Activated CD4-positive, alpha-beta T cell treated with anti-CD3 and anti-CD28 coated beads for 48 hours (primary cell): ENCODE data around the gene ATP5PO.
"Not testable (repeated sequence)": the region's sequence is repeated elsewhere in the genome, so short reads cannot be mapped to it uniquely, and the experiment has no call there.

Experiments used
- DNase-seq: peaks from one replicate; pipeline ENCODE4 v3.0.0-alpha.2; 2020

ATP5PO gene

GRCh38 chr21:33897739-33898138 lies 17.9 kb downstream of the ATP5PO start:
- no peak for DNase-seq

DNA sequence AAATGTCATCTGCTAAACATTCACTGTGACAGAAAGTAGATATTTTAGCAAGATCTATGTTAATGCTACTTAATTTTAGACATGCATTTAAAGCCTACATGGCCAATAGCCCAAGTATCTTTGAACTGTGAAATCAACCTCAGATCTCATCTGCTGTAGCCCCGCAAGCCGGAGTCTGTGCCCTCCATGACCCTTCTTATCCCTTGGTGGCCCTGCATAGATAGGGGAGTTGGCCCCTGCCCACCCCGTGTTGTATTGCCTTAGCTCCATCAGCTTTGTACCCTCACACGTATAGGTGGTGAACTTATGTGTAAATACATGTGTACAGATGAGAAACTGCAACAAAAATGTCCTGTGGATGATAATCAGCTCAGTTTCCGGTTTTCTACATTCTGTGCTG lies 18.5 kb downstream of the ATP5PO start:
- no peak for DNase-seq

GRCh38 chr21:33896691-33897090 lies 18.9 kb downstream of the ATP5PO start:
- DNase-seq: no peak

DNA sequence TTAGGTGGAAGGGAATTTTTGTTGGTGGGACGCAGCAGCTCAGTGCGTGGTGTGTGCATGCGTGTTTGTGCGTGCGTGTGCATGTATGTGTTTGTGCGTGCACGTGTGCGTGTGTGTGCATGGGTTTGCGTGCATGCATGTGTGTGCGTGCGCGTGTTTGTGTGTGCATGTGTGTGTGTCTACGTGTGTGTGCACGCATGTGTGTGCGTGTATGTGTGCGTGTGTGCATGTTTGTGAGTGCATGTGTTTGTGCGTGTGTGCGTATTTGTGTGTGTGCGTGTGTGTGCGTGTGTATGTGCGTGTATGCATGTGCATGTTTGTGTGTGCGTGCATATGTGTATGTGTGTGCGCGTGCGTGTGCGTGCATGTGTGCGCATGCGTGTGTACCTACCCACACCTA lies 20.2 kb downstream of the ATP5PO start:
- no peak for DNase-seq

DNA sequence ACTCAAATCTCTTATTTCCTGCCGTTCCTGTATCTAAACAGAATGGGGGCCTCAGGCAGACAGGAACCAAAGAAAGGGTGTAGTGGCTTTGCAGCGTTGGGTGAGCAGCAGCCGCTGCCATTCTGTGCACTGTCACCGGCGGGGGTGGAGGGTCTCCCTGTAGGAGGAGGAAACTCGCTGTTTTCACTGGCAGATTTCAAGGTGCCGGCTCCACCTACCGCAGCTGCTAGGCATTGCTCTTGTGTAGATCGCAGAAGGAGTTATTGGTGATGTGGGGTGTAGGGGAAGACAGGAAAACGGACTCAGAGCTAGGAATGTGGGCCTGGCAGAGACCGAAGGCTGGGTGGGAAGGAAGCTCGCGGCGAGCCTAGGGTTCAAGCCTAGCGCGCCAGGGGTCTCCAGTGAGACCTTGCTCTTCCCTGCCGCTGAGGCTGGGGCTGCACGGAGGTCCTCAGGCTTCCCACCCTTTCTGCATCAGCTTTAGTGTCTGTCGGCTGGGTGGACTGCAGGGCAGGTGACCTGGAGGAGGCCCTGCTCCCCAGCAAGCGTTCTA lies 20.8 kb downstream of the ATP5PO start:
- DNase-seq: peak; percentile 85

DNA sequence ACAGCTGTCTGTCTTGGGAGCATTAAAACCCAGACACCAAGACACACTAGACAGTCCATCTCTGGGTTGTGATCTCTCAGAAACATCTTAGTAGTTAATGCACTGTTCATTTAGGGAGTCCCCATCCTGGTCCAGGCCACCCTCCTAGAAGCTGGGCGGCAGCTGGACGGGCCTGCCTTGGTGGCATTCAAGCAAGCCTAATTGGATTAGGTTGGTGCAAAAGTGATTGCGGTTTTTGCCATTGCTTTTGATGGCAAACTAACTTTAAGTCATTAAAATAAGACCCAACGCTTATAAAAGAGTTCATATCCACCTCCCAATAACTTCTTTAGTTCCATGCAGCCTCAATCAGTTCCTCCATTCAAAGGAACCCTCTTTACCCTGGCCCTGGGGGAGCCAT lies 21.7 kb downstream of the ATP5PO start:
- DNase-seq: no peak

GRCh38 chr21:33892853-33893252 lies 22.8 kb downstream of the ATP5PO start:
- no peak for DNase-seq

DNA sequence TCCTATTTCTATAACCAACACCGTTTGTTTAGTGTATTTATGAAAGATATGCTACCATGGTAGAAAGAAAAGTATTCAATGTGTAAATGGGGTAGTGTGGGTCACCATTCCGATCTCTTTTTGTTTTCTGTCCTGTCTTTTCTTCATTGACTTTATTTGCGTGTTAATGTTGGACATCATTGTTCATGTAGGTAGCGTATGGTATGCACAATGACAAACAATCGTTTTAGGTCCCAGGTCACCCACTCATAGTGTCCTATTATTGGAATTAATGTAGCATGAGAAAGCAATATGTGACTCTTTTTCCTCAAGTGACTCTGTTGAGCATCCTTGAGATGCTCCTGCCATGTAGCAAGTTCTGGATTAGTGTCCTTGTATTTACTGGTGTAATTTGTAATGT lies 25.4 kb downstream of the ATP5PO start:
- no peak for DNase-seq

GRCh38 chr21:33886321-33886720 lies 29.3 kb downstream of the ATP5PO start:
- no peak for DNase-seq

- no peak for DNase-seq
These were observed 30.5 kb downstream of the ATP5PO start for GRCh38 chr21:33885172-33885514.

DNA sequence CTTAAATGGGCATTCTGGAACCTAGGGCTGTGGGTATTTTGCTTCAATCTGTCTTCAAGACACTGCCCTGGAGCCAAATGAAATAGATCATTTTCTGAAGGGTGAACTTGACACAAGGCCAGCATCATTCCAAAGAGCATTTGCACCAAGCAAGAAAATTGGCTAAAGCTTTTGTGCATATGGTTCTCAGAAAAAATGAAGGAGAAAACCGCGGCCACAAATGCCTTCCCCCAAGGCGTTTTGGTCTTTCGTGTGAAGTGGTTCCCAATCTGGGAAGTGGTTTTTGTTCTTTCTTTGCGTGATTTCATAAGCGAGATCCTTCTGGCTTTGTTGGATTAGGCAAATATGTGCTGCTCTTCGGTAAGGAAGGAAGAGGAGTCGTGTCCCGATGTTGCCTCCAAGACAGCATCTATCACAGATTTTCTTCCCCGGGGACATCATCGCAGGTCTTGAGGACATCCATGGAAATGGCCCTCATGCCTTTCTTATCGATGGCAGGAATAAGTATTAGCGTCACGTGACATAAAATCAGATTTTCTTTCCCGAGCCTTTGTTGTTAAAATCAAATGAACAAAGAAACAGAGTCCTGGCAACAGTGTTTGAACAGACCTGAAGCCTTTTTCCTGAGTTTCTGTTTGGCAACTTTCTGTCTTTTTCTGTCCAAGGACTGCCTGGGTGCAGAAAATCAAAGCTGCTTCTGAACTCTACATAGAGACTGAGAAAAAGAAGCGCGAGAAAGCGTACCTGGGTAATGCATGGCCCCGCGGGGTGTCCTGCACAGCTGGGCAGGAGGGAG lies 31.0 kb downstream of the ATP5PO start:
- DNase-seq: no peak

- no peak for DNase-seq
These were observed 32.5 kb downstream of the ATP5PO start for GRCh38 chr21:33883118-33883517.

GRCh38 chr21:33881689-33882440 lies 33.7 kb downstream of the ATP5PO start:
- DNase-seq: no peak

GRCh38 chr21:33880626-33881025 lies 35.0 kb downstream of the ATP5PO start:
- no peak for DNase-seq

- no peak for DNase-seq
These were observed 36.8 kb downstream of the ATP5PO start for GRCh38 chr21:33878824-33879223.

DNA sequence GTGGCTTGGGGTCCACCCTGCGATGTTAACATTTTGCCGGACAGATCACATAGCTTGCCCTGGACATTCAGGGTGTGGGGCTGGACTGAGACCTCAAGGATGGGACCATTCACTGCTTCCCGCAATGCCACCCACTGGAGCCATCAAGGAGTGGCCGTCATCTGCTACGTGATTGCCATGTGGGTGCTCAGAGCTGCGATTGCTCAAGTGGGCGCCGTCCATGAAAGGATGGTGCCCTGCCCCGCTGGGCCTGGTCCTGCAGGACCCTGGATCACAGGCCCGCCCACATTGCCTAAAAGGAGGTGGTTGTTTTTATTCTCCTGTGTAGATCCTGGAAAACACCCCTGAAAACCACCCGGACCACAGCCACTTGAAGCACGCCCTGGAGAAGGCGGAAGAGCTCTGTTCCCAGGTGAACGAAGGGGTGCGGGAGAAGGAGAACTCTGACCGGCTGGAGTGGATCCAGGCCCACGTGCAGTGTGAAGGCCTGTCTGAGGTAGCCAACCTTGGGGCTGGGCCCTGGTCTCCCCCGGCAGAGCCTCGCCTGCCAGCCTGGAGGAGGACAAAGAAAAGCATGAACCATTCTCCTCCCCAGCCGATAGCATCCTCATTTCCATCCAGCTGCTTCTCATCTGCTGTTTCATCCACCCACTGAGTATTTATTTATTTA lies 40.4 kb downstream of the ATP5PO start:
- no peak for DNase-seq

DNA sequence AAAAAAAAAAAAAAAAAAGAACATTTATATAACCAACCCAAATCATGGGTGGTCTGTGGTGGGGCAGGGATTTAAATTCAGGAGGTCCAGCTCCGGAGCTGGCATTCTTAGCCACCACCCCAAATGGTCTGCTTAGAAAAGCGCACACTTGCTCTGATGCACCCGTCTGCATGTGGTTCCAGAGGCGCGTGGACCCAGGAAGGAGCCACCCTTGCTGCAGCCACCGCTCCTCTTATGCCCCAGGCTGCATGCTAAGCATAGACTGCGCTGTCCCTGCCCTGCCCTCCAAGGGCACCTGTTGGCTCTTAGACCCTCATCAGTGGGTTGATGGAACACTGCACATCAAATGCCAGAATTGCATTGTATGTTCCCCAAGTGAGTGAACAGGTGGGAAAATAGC lies 41.4 kb downstream of the ATP5PO start:
- DNase-seq: no peak

DNA sequence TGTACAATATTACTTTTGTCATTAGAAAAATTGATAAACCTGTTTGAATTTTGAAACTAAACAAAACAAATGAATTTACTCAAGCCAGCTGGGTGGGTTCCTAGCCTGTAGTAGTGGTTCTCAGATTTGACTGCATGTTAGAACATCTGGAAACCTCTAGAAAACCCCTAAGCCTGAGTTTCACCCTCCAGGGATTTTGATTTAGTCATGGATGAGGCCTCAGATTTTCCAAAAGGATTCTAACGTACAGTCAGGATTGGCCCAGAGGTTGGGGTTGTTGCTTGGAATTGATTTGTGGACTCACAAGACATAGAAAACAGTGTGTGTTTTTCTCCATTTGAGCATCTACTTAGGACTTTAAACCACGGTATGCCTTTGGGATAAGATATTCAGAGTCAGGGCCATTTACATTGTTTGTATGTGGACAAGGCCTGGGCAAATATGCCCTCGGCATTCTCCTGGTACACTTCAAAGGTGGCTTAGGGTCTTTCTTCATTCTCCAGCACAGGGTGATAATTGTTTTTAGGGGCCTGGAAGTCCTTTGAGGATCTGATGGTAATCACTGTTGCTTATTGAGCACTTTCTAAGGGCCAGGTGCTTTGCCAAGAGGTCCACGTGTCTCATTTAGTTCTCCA lies 42.6 kb downstream of the ATP5PO start:
- no peak for DNase-seq

DNA sequence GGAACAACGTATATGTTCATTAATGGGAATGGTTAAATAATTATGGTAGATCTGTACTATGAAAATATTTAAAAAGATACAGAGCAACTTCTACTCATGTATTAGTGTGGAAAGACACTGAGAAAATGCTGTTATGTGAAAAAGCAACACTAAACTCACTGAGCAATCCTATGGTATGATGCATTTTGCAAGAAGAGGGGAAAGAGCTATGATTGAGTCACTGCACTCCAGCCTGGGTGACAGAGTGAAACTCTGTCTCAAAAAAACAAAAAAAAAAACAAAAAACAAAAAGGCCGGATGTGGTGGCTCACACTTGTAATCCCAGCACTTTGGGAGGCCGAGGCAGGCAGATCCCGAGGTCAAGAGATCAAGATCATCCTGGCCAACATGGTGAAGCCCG lies 44.4 kb downstream of the ATP5PO start:
- DNase-seq: no peak

DNA sequence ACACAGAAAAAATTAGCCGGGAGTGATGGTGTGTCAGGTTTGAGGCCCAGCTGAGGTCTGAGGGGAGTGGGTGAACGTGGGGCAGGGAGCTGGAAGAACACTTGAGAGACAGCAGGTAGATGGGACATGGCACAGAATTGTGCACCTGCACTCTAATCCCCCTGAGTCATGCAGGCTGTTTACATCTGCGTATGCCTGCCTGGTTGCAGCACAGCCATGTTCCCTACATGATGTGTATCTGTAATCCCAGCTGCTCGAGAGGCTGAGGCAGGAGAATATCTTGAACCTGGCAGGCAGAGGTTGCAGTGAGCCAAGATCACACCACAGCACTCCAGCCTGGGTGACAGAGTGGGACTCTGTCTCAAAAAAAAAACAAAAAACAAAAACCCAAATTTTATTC lies 44.8 kb downstream of the ATP5PO start:
- no peak for DNase-seq

DNA sequence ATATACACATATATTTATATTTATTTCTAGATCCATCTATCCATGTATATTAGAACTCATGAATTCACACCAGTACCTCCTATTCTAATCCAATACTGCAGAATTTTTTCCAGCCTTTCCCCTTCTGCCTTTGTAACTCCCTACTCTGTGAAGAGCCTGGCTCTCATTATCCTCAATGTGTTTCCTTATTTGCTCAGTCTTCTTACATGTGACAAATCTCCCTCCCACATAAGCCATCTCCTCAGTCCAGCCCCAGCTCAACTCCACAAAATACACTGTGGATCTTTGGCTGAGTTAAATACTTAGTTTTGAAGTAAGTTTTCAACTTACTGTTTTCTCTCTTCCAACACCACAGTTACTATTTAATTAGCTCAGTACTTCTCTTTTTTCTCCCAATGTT lies 45.7 kb downstream of the ATP5PO start:
- no peak for DNase-seq

DNA sequence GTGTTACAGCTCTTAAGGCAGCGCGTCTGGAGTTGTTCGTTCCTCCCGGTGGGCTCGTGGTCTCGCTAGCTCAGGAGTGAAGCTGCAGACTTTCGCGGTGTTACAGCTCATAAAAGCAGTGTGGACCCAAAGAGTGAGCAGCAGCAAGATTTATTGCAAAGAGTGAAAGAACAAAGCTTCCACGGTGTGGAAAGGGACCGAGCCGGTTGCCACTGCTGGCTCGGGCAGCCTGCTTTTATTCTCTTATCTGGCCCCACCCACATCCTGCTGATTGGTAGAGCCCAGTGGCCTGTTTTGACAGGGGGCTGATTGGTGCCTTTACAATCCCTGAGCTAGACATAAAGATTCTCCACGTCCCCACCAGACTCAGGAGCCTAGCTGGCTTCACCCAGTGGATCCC lies 47.7 kb downstream of the ATP5PO start:
- not testable (repeated sequence) for DNase-seq

GRCh38 chr21:33866826-33867225 lies 48.8 kb downstream of the ATP5PO start:
- no peak for DNase-seq
